Panc1 (cell line): ENCODE measurements around the gene CGNL1.

Source experiments
- POLR2AphosphoS5 ChIP-seq: IDR thresholded peaks from 2 replicates; pipeline ENCODE4 v1.6.1; 2012; ENCODE audit warnings: mild to moderate bottlenecking, low read depth, low read length, moderate library complexity
- TCF7L2 ChIP-seq: IDR thresholded peaks from 2 replicates; pipeline ENCODE4 v1.6.1; 2011; ENCODE audit warnings: mild to moderate bottlenecking, low read depth, low read length, inconsistent platforms
- TF ChIP-seq, protein P1 (sequence below): fragments of 450-650 bp; IDR thresholded peaks from 2 replicates; pipeline ENCODE4 v1.5.1; 2017; ENCODE audit warnings: mild to moderate bottlenecking

DNA sequence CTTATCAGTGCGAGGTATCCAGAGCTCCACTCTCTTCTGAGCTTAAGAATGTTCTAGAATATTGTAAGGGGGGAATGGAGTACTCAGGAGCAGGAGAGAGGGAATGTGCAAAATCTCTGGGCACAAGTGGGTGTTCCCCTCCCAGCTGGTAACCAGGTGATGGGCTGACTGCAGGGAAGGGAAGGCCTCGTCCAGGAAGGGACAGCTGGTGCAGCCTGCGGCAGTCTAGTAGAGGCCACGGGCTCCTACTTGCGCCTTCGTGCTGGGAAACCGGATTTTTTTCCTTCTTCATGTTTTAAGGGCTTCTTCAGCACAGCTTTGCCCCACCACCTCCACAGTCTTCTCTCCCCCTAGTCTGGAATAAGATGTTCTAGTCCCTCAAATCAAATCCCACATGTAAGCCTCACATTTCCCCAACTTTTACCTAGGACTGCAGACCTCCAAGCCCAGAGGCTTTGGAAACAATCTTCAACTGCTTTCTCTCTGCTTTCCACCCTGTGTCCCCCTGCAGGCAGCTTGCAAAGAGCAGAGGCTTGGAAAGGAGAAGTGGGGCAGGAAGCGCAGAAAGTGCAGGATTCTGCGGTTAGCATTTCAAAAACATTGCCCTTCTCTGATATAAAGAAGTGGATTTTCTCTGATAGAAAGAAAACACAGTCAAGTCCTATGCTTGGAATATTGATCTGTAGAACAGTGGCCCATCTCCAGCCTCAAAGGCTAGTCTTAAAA is 11.9 kb upstream of the CGNL1 start:
- TF ChIP-seq, protein P1, sequence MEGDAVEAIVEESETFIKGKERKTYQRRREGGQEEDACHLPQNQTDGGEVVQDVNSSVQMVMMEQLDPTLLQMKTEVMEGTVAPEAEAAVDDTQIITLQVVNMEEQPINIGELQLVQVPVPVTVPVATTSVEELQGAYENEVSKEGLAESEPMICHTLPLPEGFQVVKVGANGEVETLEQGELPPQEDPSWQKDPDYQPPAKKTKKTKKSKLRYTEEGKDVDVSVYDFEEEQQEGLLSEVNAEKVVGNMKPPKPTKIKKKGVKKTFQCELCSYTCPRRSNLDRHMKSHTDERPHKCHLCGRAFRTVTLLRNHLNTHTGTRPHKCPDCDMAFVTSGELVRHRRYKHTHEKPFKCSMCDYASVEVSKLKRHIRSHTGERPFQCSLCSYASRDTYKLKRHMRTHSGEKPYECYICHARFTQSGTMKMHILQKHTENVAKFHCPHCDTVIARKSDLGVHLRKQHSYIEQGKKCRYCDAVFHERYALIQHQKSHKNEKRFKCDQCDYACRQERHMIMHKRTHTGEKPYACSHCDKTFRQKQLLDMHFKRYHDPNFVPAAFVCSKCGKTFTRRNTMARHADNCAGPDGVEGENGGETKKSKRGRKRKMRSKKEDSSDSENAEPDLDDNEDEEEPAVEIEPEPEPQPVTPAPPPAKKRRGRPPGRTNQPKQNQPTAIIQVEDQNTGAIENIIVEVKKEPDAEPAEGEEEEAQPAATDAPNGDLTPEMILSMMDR = no peak; the same call in 1 of the 2 replicates
- TF ChIP-seq TCF7L2 (no peak), POLR2AphosphoS5 (no peak)
